GM19438 (cell line): ENCODE results near the gene NTN4.
A peak's percentile ranks its signal among the peaks of the same experiment; 100 is the strongest.
"Not testable (repeated sequence)": the region's sequence is repeated elsewhere in the genome, so short reads cannot be mapped to it uniquely, and the experiment has no call there.

ENCODE experiments used
- ATAC-seq: cut with Tn5 transposase; IDR thresholded peaks from one replicate; pipeline ENCODE4 v1.9.1; 2021; ENCODE audit warnings: low read depth; ENCODE audit not compliant: unreplicated experiment

The NTN4 gene

DNA sequence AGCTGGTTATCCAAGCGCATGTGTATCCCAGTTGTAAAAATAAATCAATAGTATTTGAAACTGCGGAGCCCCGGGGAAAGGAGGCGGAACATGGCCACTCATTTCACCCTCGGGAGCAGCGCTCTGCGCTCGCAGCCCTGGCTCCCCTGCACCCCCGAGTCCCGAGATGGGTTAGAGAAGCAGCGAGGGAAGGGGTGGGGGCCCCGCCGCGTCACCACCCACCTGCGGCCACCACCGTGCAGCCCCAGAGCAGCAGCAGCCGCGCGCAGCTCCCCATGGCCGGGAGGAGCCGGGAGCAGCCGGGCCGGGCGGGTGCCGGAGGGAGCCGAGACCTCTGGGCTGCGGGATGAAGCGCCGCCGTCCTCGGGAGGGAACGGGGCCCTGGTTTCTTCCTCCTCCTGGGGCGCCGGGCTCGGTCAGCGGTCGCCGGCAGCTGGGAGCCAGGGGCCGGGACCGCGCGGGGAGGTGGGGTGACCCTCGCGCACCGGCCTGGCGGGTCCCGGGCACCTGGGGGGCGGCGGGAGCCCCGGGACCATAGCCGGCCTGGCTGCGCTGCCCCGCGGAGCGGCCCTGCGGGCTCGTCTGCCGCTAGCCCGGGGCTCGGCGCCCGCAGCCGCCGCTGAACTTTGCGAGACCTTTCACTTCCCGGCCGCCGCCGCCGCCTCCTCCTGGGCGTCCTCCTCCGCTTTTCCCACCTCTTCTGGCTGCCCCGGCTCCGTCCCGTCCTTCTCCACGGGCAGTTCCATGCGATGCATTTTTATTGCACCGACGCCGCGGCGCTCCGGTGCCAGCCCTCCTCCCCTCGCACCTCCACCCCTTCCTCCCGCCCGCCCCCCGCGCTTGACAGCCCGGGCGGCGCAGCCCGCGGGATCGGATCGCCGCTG lies at the start of gene NTN4:
Gene NTN4, minus strand, starts transcription at position 732 of the 884 bp plus-strand sequence. Its CDS starts 455 bp downstream, at position 277.
- ATAC-seq = peak; percentile 75

DNA sequence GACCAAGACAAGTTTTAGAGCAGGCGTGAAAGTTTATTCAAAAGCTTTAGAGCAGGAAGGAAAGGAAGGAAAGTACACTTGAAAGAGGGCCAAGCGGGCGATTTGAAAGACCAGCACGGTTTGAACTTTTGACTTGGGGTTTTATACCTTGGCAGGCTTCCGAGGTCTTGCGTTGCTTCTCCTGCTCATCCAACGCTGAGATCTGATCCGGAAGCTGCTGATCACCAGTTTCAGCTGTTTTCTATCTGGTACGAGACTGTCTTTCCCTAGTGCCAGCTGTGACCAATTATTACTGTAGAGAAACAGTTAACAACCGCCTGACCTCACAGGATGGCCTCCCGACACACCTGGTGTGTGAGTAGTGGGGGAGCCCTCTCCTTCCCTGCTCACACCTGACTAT lies 47.6 kb upstream of the NTN4 start:
- ATAC-seq = no peak

GRCh38 chr12:95837240-95838038 lies 46.9 kb upstream of the NTN4 start:
- no peak for ATAC-seq

DNA sequence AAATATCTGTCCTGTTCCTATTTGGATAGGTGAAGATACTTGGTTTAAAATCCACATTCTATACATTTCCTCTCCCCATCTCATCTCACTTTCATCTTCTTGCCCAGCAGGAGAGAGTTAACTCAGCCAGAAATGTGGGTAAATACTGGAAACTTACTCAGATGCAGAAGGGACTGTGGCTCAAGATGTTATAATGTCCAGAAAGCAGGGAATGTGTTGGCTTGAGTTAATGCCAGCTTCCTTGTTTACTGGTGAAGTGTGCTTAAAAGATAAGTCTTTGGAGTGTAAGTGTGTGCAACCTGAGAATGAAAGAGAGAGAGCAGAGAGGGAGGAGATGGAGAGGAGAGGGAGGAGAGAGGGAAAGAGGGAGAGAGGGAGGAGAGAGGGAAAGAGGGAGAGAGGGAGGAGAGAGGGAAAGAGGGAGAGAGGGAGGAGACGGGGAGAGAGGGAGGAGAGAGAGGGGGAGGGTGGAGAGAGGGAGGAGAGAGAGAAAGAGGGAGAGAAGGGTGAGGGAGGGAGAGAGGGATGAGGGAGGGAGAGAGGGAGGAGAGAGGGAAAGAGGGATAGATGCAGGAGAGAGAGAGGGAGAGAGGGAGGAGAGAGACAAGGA lies 46.2 kb upstream of the NTN4 start:
- no peak for ATAC-seq

- no peak for ATAC-seq
Measured at GRCh38 chr12:95836185-95836609, 45.6 kb upstream of the NTN4 start.

GRCh38 chr12:95834572-95834971 lies 44.0 kb upstream of the NTN4 start:
- no peak for ATAC-seq

- no peak for ATAC-seq
Measured at GRCh38 chr12:95830335-95831089, 39.9 kb upstream of the NTN4 start.

DNA sequence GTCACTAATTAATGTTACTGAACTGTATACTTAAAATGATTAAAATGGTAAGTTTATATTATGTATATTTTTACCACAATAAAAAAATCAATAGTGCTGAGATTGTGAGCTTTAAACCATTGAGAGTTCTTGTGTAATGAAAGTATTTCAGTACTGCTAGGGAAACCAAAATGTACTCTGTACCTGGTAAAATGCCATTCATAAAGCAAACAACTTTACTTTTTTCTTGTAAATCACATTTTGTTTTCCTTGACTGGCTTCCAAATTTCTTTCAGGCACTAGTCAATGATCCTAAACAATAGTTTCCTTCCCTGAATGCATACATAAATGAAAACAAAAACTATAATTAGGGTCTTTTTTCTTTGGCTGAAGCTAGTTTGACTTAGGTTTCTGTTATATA lies 38.8 kb upstream of the NTN4 start:
- no peak for ATAC-seq

GRCh38 chr12:95820096-95820703 lies 29.6 kb upstream of the NTN4 start:
- no peak for ATAC-seq

GRCh38 chr12:95815632-95816212 lies 25.2 kb upstream of the NTN4 start:
- ATAC-seq = no peak

DNA sequence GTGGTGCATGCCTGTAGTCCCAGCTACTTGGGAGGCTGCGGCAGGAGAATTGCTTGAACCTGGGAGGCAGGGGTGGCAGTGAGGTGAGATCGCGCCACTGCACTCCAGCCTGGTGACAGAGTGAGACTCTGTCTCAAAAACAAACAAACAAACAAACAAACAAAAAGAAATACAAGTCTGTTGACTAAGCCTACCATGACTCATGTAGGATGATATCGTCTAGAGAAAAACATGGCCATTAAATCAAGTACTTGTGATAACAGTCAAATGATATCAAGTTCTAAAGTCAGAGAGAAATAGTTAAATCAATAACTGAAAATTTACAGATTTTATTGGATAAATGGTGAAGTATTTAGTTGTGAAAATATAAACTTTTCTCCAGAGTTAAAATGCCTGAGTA lies 21.6 kb upstream of the NTN4 start:
- ATAC-seq = not testable (repeated sequence)

DNA sequence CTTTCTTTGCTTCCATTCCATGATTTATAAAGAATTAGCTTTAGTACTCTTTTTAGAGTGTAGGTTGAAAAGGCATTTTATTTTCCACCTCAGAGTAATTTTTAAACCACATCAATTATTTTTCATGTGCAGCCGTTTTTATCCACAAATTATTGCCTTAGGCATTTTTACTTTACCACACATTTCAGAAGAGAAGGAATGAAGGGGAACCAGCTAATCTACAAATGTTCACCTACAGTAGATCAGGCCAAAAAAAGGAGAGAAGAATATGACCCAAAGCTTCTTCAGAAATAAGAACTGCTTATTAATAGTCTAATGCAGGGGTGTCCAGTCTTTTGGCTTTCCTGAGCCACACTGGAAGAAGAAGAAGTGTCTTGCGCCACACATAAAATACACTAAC lies 19.8 kb upstream of the NTN4 start:
- no peak for ATAC-seq

DNA sequence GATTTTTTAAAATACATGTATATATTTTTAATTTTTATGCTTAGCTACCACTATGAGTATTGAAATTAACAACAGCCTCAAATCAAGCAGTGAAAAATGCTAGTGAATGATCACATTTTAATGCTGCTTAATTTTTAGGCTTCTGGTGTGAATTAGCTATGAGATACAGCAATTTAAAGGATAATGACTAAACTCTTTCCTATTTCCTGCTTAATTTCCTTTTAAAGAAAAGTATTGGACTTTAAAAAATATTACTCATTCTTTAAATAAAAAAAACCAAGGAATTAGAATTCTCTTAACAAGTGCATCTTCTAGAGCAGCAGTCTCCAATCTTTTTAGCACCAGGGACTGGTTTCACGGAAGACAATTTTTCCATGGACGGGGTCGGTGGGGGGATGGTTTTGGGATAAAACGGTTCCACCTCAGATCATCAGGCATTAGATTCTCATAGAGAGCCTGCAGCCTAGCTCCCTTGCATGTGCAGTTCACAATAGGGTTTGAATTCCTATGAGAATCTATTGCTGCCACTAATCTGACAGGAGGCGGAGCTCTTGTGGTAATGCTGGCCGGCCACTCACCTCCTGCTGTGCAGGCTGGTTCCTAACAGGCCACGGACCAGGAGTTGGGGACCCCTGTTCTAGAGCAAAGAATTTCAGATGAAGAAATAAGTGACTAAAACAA lies 18.6 kb upstream of the NTN4 start:
- ATAC-seq = no peak

DNA sequence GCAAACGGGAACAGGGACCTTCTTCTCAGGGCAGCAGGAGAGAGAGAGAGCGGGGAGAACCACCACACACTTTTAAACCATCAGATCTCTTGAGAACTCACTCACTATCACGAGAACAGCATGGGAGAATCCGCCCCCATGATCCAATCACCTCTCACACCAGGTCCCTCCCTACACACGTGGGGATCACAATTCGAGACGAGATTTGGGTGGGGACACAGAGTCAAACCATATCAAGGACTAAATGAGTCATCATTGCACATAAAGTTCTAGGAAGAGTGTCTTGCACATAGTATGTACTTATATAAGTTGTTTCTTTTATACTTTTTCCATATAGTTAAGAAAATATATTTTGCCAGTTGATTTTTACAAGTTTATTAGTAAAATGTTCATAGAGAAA lies 17.6 kb upstream of the NTN4 start:
- no peak for ATAC-seq

DNA sequence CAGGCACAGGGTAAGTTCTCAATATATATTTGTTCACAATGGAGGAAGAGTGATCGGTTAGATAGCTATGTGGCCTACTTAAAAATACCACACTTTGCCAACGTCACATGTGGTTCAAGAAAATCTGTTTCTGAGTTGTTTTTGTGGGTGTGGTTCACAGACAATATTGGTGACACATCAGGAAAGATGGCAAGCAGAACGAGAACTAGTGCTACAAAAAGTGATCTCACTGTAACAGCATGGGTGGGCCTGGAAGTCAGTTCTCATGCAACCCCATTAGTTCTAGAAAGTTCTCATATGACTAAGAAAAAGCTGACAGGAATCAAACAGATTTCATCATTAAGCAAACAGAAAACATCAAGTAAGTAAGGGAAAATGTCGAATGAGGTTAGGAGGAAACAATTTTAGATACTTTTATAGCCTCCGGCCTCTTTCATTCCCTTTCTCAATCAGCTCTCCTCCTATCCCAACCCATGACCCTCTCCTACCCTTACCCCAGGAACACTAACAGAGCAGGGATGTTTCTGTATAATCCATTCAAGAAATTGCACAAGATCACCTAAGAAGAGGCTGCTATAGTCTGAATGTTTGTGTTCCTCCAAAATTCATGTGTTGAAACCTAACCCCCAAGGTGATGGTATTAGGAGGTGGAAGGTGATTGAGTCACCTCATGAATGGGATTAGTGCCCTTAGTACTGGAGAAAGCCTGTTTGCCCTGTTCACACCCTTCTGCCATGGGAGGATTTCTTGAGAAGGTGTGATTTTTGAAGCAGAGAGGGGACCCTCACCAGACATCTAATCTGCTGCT lies 15.5 kb upstream of the NTN4 start:
- no peak for ATAC-seq

DNA sequence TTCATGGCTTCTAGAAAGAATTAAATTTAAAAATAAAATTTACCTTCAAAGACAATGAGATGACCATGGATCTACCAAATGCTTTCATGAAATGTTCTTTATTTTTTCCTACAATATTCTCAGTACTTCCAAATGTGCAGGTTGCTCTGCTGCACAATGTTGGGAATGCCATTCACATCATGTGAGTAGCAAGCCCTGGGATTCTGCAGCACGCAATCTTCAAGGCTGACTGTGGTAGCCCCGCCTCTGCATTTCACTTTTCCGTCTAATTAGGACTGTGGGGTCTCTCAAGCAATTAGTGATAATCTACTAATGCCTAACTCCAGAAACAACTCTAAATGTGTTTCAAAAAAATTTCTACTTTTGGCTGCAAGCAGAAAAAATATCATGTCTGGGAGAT lies 13.7 kb upstream of the NTN4 start:
- ATAC-seq = no peak

DNA sequence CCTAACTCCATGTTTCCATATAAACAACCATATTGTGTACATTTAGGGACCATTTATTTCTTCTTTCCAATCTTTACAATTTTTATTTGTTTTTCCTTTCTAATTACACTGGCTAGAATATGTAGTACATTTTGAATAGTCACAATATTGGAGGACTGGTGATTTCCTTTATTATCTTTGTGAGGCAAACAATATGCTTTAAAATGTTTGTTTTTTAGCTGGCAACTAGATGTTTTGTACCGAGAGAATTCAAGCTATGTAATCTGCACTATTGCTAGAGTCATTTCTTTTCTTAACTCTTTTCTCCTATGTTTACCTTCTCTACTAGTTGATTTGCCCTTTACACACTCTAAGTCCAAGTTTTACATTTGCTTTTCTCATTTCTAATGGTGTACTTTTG lies 13.3 kb upstream of the NTN4 start:
- ATAC-seq = no peak

GRCh38 chr12:95802482-95803270 lies 12.1 kb upstream of the NTN4 start:
- ATAC-seq = no peak
